HG03066 (cell line): ENCODE results near the gene STAP2.
"Not testable (repeated sequence)": the region's sequence is repeated elsewhere in the genome, so short reads cannot be mapped to it uniquely, and the experiment has no call there.

Experiments
- ATAC-seq: cut with Tn5 transposase; IDR thresholded peaks from one replicate; pipeline ENCODE4 v1.9.1; 2021; ENCODE audit warnings: low read depth; ENCODE audit not compliant: unreplicated experiment

The STAP2 gene

DNA sequence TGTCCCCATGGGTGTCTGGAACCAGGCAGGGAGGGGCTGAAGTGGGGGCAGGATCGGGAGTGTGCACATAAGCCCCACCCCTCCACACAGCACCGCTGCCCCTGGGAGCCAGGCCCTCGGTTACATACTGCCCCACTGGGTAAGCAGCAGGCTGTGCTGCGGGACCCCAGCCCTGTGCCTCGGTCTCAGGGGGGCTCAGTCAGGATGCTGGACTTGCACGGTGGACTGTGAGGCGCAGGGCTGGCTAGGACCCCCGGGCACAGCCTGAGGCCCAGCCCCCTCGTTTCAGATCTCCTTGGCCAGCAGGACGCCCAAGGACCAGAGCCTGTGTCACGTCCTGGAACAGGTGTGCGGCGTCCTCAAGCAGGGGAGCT lies 21.0 kb upstream of the STAP2 start:
- ATAC-seq = no peak

GRCh38 chr19:4358709-4359626 lies 20.3 kb upstream of the STAP2 start:
- ATAC-seq = no peak

- no peak for ATAC-seq
These were observed 19.3 kb upstream of the STAP2 start for GRCh38 chr19:4357921-4358326.

DNA sequence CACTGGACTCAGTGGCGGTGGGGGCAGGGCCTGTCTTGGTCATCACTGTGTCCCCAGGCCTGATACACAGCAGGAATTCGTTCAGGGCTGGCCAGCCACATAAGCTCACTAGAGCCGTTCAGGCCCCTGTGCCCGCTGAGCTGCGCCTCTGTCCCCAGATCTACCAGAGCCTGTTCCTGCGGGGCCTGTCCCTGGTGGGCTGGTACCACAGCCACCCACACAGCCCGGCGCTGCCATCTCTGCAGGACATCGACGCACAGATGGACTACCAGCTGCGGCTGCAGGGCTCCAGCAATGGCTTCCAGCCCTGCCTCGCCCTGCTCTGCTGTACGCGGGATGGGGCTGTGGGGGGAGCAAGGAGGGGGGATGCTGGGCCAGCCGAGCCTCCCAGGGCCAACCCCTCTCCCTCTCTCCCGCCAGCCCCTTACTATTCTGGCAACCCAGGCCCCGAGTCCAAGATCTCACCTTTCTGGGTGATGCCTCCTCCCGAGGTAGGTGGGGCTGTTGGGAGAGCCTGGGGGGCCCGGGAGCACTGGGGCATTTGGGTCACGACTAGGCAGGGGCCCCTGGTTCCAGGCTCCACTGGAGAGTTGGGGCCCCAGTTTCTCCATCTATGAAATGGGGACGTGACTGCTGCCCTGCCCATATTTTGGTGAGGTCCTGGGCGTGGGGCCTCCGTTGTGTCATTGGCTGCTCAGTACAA lies 18.6 kb upstream of the STAP2 start:
- no peak for ATAC-seq

GRCh38 chr19:4354897-4355296 lies 16.3 kb upstream of the STAP2 start:
- ATAC-seq = no peak

GRCh38 chr19:4354282-4354681 lies 15.7 kb upstream of the STAP2 start:
- ATAC-seq = no peak

- ATAC-seq = no peak
These were observed 14.1 kb upstream of the STAP2 start for GRCh38 chr19:4352701-4353121.

DNA sequence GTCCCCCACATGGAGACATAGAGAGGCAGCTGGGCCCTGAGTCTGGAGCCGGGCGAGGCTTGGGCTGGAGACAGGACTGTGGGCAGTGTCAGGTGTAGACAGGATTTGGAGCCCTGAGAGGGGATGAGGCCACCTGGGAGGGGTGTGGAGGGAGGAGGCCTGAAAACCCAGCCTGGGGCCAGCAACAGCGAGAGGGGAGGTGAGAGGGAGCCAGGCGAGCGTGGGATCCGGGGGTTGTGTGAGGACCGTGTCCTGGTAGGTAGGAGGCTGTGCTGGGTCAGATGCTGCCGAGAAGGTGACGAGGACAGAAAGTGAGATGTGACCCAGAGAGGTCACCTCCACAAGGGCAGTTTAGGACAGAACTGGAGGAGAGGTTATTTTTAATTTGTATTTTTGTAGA lies 12.1 kb upstream of the STAP2 start:
- ATAC-seq = no peak

GRCh38 chr19:4350111-4350510 lies 11.5 kb upstream of the STAP2 start:
- no peak for ATAC-seq

- not testable (repeated sequence) for ATAC-seq
These were observed 10.6 kb upstream of the STAP2 start for GRCh38 chr19:4349225-4349624.

DNA sequence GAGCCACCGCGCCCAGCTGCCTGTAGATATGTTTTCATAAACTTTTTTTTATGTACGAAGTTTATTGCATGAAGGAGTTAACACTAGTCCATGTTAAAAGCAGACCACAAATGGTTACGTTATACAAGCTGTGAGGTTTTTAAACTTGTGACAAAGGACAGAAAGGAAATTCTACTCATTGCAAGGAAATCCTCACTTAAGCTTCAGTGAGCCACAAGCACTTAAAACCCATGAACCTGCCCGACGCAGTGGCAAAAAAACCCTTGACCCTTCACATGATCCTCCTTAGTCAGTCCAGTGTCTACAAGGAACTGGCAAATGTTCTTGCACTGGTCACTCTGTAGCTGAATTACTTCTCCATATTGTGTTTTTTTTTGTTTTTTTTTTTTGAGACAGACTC lies 8.9 kb upstream of the STAP2 start:
- no peak for ATAC-seq

DNA sequence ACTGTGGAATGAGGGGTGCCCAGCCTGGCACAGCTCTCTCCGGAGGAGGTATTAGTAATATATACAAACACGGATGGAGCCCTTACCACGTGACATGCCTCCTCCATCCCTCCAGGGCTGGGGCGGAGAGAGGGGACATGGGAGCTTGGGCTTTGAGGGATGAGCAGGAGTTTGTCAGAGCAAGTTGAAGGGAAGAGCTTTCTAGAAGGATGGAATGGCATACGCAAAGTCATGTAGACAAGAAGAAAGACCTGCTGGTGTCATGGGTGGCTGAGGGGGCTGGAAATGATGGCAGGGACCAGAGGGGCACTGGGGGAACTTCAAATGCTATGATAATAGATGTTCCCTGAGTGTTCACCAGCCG lies 7.4 kb upstream of the STAP2 start:
- no peak for ATAC-seq

- ATAC-seq = no peak
These were observed 6.9 kb upstream of the STAP2 start for GRCh38 chr19:4345342-4346019.

DNA sequence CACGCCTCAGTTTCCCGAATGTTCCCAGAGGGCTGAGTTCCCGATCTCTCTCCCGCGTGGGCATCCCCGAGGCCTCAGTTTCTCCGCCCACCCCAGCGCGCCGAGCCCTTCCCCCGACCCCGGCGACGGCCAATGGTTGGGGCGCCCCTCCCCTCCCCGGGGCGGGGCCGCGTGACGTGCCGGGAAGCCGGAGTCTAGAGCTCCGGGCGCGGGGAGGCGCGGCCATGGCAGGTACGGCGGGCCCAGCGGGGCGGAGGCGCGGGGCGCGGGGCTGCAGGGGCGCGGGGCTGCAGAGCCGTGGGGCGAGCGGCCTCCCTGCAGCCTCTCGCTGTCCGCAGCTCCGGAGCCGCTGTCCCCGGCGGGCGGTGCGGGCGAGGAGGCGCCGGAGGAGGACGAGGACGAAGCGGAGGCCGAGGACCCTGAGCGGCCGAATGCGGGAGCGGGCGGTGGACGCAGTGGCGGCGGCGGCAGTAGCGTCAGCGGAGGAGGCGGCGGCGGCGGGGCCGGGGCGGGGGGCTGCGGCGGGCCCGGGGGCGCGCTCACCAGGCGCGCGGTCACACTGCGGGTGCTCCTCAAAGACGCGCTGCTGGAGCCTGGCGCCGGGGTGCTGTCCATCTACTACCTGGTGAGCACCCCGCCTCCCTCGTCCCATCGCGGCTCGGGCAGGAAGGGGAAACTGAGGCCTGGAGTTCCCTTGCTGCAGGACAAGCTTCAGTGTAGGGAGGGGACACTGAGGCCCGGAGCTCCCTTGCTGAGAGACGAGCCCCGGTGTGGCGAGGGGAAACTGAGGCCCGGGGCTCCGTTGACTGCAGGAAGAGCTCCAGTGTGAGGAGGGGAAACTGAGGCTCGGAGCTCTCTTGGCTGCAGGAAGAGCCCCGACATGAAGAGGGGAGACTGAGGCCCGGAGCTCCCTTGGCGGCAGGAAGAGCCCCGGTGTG lies 5.0 kb upstream of the STAP2 start, which contains the start of gene MPND:
Gene MPND, plus strand, starts transcription at position 193 of the 938 bp plus-strand sequence. Its CDS starts 32 bp downstream, at position 225.
- ATAC-seq = peak; percentile 49

GRCh38 chr19:4342615-4343369 lies 4.2 kb upstream of the STAP2 start:
- peak; percentile 79 for ATAC-seq

DNA sequence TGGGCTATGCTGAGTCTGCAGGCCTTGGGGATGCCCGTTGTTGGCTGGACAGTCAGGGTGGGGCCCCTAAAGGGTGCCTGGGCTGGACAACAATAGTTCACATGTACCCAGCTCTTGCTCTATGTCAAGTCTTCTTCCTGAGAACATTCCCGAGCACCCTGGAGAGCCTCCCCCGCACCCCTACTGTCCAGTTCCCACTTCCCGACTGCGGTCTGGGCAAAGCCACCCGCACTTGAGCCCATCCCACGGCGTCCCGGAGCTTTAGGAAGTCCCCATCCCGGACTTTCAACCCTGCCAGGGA lies 3.6 kb upstream of the STAP2 start:
- ATAC-seq = no peak

- no peak for ATAC-seq
These were observed 654 bp downstream of the STAP2 start for GRCh38 chr19:4337906-4338440.

DNA sequence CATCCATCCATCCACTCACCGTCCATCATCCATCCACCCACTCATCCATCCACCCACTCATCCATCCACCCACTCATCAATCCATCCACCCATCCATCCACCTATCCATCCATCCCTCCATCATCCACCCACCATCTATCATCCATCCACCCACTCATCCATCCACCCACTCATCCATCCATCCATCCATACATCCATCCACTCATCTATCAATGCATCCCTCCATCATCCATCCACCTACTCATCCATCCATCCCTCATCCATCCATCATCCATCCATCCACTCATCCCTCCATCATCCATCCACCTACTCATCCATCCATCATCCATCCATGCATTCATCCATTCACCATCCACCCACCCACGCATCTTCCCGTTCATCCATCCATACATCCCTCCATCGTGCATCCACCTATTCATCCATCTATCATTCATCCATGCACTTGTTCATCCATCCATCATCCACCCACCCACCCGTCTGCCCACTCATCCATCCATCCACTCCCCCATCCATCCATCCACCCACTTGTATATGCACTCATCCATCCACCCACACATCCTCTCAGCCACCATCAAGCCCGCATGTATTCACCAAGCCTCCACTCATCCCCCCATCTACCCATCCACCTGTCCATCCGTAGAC lies 3.6 kb downstream of the STAP2 start:
- ATAC-seq = no peak

DNA sequence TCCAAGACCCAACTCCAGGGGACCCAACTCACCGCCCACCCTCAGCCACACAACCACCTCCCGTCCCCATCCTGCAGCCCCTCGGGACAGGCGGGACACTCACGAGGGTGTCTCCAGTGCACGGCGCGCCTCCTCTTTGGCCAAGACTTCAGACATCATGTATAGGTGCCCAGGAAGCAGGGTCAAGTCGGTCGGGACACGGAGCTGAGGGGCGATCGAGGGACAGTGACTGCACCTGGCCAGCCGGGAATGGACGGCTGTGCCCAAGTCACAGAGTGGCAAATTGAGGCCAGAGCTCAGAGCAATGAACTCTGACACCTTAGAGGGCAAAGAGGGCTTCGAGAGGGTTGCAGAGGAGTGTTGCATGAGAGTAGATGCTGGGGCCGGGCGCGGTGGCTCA lies 8.8 kb downstream of the STAP2 start:
- no peak for ATAC-seq
